Liver (tissue), 9 donors: ENCODE results near the gene FLT3LG. TPM values are rescaled to one million over a fixed set of nuclear protein-coding genes. Genes with fewer than 3 reads are reported as not detected.

Source experiments
- DNase-seq: peaks from one replicate; pipeline ENCODE4 v3.0.0-alpha.2; 2017; ENCODE audit warnings: low spot score
- H3K27ac ChIP-seq, 2 donors: one replicate each; pipeline ENCODE4 v1.7.0; 2013; ENCODE audit warnings: inconsistent platforms in 2 of 2, low read length in 2 of 2, control low read depth in 1 of 2, low read depth in 1 of 2, mild to moderate bottlenecking in 1 of 2
- H3K27me3 ChIP-seq, 4 donors: one replicate each; pipeline versions ENCODE4 v1.6.1 to v1.7.0; 2013; ENCODE audit warnings: low read length in 3 of 4, inconsistent platforms in 1 of 4, mild to moderate bottlenecking in 1 of 4, moderate library complexity in 1 of 4; ENCODE audit not compliant: control insufficient read depth in 4 of 4, insufficient read depth in 4 of 4
- H3K36me3 ChIP-seq, 4 donors: one replicate each; pipeline versions ENCODE4 v1.6.1 to v1.7.0; 2013; ENCODE audit warnings: low read length in 3 of 4, mild to moderate bottlenecking in 3 of 4, low read depth in 1 of 4, moderate library complexity in 1 of 4; ENCODE audit not compliant: control insufficient read depth in 4 of 4, insufficient read depth in 3 of 4
- H3K4me1 ChIP-seq, 4 donors: one replicate each; pipeline versions ENCODE4 v1.6.1 to v1.7.0; 2013; ENCODE audit warnings: low read length in 3 of 4, mild to moderate bottlenecking in 3 of 4, moderate library complexity in 1 of 4; ENCODE audit not compliant: control insufficient read depth in 4 of 4, insufficient read depth in 4 of 4
- H3K4me3 ChIP-seq, 3 donors: one replicate each; pipeline versions ENCODE4 v1.6.1 to v1.7.0; 2013; ENCODE audit warnings: low read length in 3 of 3, control low read depth in 1 of 3, low read depth in 1 of 3, mild to moderate bottlenecking in 1 of 3
- H3K9ac ChIP-seq, 2 donors: one replicate each; pipeline ENCODE4 v1.7.0; 2013; ENCODE audit warnings: low read length in 2 of 2, mild to moderate bottlenecking in 2 of 2, moderate library complexity in 2 of 2, control low read depth in 1 of 2, low read depth in 1 of 2
- H3K9me3 ChIP-seq, 4 donors: one replicate each; pipeline versions ENCODE4 v1.6.1 to v1.7.0; 2013; ENCODE audit warnings: low read length in 3 of 4; ENCODE audit not compliant: control insufficient read depth in 4 of 4
- EGR1 ChIP-seq, 2 donors: IDR thresholded peaks; 2 replicates each; pipeline ENCODE4 v1.6.1; 2016 to 2018; ENCODE audit warnings: antibody characterized with exemption in 2 of 2, low read depth in 2 of 2
- FOXA1 ChIP-seq: IDR thresholded peaks from 2 replicates; pipeline ENCODE4 v1.6.1; 2016; ENCODE audit warnings: antibody characterized with exemption
- HNF4A ChIP-seq, 2 donors: conservative IDR thresholded peaks; 2 replicates each; pipeline ENCODE4 v1.6.1; 2016; ENCODE audit warnings: antibody characterized with exemption in 2 of 2, mild to moderate bottlenecking in 2 of 2
- HNF4G ChIP-seq: IDR thresholded peaks from 2 replicates; pipeline ENCODE4 v1.6.1; 2016; ENCODE audit warnings: antibody characterized with exemption
- NR2F2 ChIP-seq: IDR thresholded peaks from 2 replicates; pipeline ENCODE4 v1.6.1; 2016; ENCODE audit warnings: antibody characterized with exemption
- RAD21 ChIP-seq, 2 donors: IDR thresholded peaks; 2 replicates each; pipeline ENCODE4 v1.6.1; 2016; ENCODE audit warnings: antibody characterized with exemption in 2 of 2, mild to moderate bottlenecking in 2 of 2
- RXRA ChIP-seq, 2 donors: IDR thresholded peaks; 2 replicates each; pipeline ENCODE4 v1.6.1; 2017 to 2018; ENCODE audit warnings: antibody characterized with exemption in 2 of 2, mild to moderate bottlenecking in 1 of 2
- SP1 ChIP-seq: IDR thresholded peaks from 2 replicates; pipeline ENCODE4 v1.6.1; 2018; ENCODE audit warnings: antibody characterized with exemption, mild to moderate bottlenecking
- TAF1 ChIP-seq: conservative IDR thresholded peaks from 2 replicates; pipeline ENCODE4 v1.6.1; 2016; ENCODE audit warnings: antibody characterized with exemption, mild to moderate bottlenecking
- WGBS: extraction: QIAGEN DNeasy Blood & Tissue Kit; methylation state at CpG from one replicate; pipeline ENCODE4 v1.1.7; 2013; 5-methylcytosine and 5-hydroxymethylcytosine counted together
- polyA plus RNA-seq, 2 donors: library from polyadenylated mRNA; stranded (reverse) in 1 of 2; unstranded in 1 of 2; fragments of 200-250 nt in 1 of 2; fragments of >200 nt in 1 of 2; fragmentation: Nextera tagmentation in 1 of 2; extraction: Ambion mirVana in 1 of 2; gene quantifications; one replicate each; pipeline versions ENCODE4 v1.2.1 to v1.2.3, GENCODE V29; 2013 to 2015
- total RNA-seq, 2 donors: library from RNA; depleted of rRNA; stranded (reverse); fragments of >200 nt; gene quantifications; one replicate each; pipeline ENCODE4 v1.2.3, GENCODE V29; 2014
- TF ChIP-seq, protein P1 (sequence below): IDR thresholded peaks from 2 replicates; pipeline ENCODE4 v1.6.1; 2016; ENCODE audit warnings: antibody characterized with exemption
- TF ChIP-seq, protein P2 (sequence below): IDR thresholded peaks from 2 replicates; pipeline ENCODE4 v1.6.1; 2016; ENCODE audit warnings: antibody characterized with exemption
- donor health status: healthy.
- donor health status: healthy.
- donor health status: healthy.
- donor health status: healthy.
- donor health status: healthy.

Gene FLT3LG
- total and polyA plus RNA-seq, 4 donors, result 0.65 to 4.3 (median 2.2) TPM

DNA sequence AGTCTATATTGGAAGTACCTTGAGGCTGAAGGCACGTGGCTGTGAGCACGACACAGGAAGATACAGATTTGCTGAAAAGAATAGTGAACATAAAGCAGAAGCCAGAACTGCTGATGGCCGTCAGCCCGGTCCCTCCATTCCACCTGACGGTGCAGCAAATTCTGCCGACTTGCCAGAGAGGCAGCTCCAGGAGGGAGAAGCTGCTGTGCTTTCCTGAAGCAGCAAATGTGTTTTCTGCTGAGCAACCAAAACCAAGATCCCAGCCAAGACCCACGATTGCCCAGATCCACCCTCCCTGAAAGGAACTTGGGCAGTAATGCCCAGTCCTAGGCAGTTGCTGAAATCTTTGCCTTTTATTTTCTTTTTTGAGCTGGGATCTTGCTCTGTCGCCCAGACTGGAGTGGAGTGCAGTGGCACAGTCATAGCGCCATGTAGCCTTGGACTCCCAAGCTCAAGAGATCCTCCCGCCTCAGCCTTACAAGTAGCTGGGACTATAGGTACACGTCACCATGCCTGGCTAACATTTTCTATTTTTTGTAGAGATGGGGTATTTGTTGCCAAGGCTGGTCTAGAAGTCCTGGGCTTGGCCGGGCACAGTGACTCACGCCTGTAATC, 46.8 kb downstream of the FLT3LG start (continued):
- TF ChIP-seq, protein P1, sequence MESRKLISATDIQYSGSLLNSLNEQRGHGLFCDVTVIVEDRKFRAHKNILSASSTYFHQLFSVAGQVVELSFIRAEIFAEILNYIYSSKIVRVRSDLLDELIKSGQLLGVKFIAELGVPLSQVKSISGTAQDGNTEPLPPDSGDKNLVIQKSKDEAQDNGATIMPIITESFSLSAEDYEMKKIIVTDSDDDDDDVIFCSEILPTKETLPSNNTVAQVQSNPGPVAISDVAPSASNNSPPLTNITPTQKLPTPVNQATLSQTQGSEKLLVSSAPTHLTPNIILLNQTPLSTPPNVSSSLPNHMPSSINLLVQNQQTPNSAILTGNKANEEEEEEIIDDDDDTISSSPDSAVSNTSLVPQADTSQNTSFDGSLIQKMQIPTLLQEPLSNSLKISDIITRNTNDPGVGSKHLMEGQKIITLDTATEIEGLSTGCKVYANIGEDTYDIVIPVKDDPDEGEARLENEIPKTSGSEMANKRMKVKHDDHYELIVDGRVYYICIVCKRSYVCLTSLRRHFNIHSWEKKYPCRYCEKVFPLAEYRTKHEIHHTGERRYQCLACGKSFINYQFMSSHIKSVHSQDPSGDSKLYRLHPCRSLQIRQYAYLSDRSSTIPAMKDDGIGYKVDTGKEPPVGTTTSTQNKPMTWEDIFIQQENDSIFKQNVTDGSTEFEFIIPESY, result no peak
- no peak for TF ChIP-seq EGR1 (IDR thresholded peaks at IDR 0.05; ENCODE audit: low read depth in 2 of 2)
- no peak for TF ChIP-seq RAD21 (IDR thresholded peaks at IDR 0.05)
- no peak for TF ChIP-seq NR2F2
- no peak for TF ChIP-seq HNF4A (conservative IDR thresholded peaks at IDR 0.05)
- no peak for TF ChIP-seq HNF4G
- TF ChIP-seq TAF1, result no peak
- no peak for TF ChIP-seq RXRA (IDR thresholded peaks at IDR 0.05)

- Histone ChIP-seq H3K36me3 (peaks cover 8 to 33% (median 14%) of the 10 kb centered on the region in 4 donors), H3K9me3 (no peaks in the 10 kb centered on the region)
Measured at GRCh38 chr19:49524812-49525455, 50.9 kb downstream of the FLT3LG start.

DNA sequence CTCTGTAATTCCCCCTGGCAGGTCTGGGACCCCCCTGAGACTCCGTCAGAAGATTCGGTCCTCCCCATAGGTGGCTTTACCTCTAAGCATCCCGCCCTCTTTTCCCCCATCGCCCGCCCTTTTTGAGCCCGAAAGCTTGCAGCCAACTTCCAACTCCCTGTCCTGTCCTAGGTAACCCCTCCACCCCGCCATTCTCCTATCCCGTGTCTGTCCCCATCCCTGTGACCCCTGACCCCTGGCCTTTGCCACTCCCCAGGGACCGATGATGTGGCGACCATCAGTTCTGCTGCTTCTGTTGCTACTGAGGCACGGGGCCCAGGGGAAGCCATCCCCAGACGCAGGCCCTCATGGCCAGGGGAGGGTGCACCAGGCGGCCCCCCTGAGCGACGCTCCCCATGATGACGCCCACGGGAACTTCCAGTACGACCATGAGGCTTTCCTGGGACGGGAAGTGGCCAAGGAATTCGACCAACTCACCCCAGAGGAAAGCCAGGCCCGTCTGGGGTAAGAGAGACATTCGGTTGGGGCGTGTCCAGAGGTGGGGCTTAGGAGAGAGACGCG, 54.3 kb downstream of the FLT3LG start:
- DNase-seq, result no peak
- no peaks in the 10 kb centered on the region for H3K27me3 ChIP-seq
- WGBS, result 75% methylated on average over 25 of the region's 25 CpGs
- peak; percentile 22 for TF ChIP-seq NR2F2
- no peak for TF ChIP-seq HNF4A (conservative IDR thresholded peaks at IDR 0.05)
- H3K27ac ChIP-seq, result peak overlapping the region; percentile 33
- no peak overlapping the region for H3K9ac ChIP-seq
- peaks cover 4 to 38% (median 17%) of the 10 kb centered on the region in 4 donors for H3K36me3 ChIP-seq
- H3K9me3 ChIP-seq, result no peaks in the 10 kb centered on the region
- peak overlapping the region in 2 of 3 donors; percentile 17 to 18 for H3K4me3 ChIP-seq
- no peaks in the 10 kb centered on the region for H3K4me1 ChIP-seq

More at GRCh38 chr19:49524812-49525455, 50.9 kb downstream of the FLT3LG start:
- no peak for DNase-seq
- WGBS, result 87% methylated on average over 22 of the region's 22 CpGs
- Histone ChIP-seq H3K4me1 (peaks cover 0 to 2% (median 0%) of the 10 kb centered on the region in 4 donors), H3K27me3 (no peaks in the 10 kb centered on the region), H3K27ac (no peak overlapping the region), H3K9ac (no peak overlapping the region), H3K4me3 (no peak overlapping the region)
- TF ChIP-seq FOXA1 (no peak), RAD21 (IDR thresholded peaks at IDR 0.05) (no peak), SP1 (no peak), NR2F2 (no peak), TAF1 (no peak)
- TF ChIP-seq, protein P2, sequence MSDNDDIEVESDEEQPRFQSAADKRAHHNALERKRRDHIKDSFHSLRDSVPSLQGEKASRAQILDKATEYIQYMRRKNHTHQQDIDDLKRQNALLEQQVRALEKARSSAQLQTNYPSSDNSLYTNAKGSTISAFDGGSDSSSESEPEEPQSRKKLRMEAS, result no peak

DNA sequence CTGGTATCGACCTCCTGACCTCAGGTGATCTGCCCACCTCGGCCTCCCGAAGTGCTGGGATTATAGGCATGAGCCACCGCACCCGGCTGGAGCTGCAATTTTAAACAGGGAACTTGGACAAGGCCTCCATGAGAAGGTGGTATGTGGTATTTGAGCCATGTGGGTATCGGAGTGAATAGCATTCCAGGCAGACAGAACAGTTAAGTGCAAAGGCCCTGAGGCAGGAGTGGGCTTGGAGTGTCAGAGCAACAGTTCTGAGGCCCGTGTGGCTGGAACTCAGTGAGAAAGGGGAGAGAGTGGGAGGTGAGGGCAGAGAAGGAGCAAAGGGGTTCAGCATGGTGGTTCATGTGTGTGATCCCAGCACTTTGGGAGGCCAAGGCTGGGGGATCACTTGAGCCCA, 56.7 kb downstream of the FLT3LG start:
- WGBS, result 95% methylated on average over 7 of the region's 7 CpGs
- peaks cover 0 to 3% (median 0%) of the 10 kb centered on the region in 4 donors for H3K4me1 ChIP-seq
- no peak overlapping the region for H3K9ac ChIP-seq
- H3K9me3 ChIP-seq, result no peaks in the 10 kb centered on the region
- H3K27ac ChIP-seq, result no peak overlapping the region
- TF ChIP-seq RAD21 (IDR thresholded peaks at IDR 0.05), result no peak
- no peak for TF ChIP-seq EGR1 (IDR thresholded peaks at IDR 0.05; ENCODE audit: low read depth in 2 of 2)
- TF ChIP-seq SP1, result no peak
- H3K4me3 ChIP-seq, result no peak overlapping the region
- no peak for DNase-seq
- H3K27me3 ChIP-seq, result no peaks in the 10 kb centered on the region
- H3K36me3 ChIP-seq, result peaks cover 5 to 31% (median 22%) of the 10 kb centered on the region in 4 donors
